Loucy (cell line): ENCODE results near the gene KRT82.

Experiments
- CTCF ChIP-seq: fragments of 200-600 bp; sonication (generic); conservative IDR thresholded peaks from 2 replicates; pipeline ENCODE4 v1.5.1; 2014; ENCODE audit warnings: mild to moderate bottlenecking, antibody characterized with exemption, low read length
- EZH2phosphoT487 ChIP-seq: fragments of 200-600 bp; IDR thresholded peaks from 2 replicates; pipeline ENCODE4 v1.6.1; 2018; ENCODE audit warnings: antibody characterized with exemption, mild to moderate bottlenecking, moderate library complexity, borderline replicate concordance

- TF ChIP-seq EZH2phosphoT487 (no peak), CTCF (no peak)
Measured at GRCh38 chr12:52350786-52351185, 55.3 kb downstream of the KRT82 start.
